Sigmoid colon (tissue), 4 donors: ENCODE data around the gene GRM1.

Experiments used
- CTCF ChIP-seq, 4 experiments: fragments of 450-650 bp in 3 of 4; fragments of 200-600 bp in 1 of 4; IDR thresholded peaks; one replicate each; pipeline ENCODE4 v1.5.1; 2016 to 2019; ENCODE audit warnings: antibody characterized with exemption in 4 of 4, mild to moderate bottlenecking in 3 of 4, moderate library complexity in 2 of 4
- EP300 ChIP-seq, 4 donors: sonication (generic); formaldehyde crosslinking; IDR thresholded peaks; one replicate each; pipeline ENCODE4 v1.6.1; 2017; ENCODE audit warnings: antibody characterized with exemption in 4 of 4
- POLR2AphosphoS5 ChIP-seq, 4 donors: sonication (generic); formaldehyde crosslinking; IDR thresholded peaks; one replicate each; pipeline ENCODE4 v1.6.1; 2017; ENCODE audit warnings: antibody characterized with exemption in 4 of 4

- TF ChIP-seq CTCF (IDR thresholded peaks at IDR 0.05) (no peak), EP300 (IDR thresholded peaks at IDR 0.05) (no peak), POLR2AphosphoS5 (IDR thresholded peaks at IDR 0.05) (no peak)
Measured at GRCh38 chr6:146423452-146423851, 394.6 kb downstream of the GRM1 start.
